ENCODE results near the gene DDX49.
A peak's percentile ranks its signal among the peaks of the same experiment; 100 is the strongest.
"Not testable (repeated sequence)": the region's sequence is repeated elsewhere in the genome, so short reads cannot be mapped to it uniquely, and the experiment has no call there.

DDX49 gene

DNA sequence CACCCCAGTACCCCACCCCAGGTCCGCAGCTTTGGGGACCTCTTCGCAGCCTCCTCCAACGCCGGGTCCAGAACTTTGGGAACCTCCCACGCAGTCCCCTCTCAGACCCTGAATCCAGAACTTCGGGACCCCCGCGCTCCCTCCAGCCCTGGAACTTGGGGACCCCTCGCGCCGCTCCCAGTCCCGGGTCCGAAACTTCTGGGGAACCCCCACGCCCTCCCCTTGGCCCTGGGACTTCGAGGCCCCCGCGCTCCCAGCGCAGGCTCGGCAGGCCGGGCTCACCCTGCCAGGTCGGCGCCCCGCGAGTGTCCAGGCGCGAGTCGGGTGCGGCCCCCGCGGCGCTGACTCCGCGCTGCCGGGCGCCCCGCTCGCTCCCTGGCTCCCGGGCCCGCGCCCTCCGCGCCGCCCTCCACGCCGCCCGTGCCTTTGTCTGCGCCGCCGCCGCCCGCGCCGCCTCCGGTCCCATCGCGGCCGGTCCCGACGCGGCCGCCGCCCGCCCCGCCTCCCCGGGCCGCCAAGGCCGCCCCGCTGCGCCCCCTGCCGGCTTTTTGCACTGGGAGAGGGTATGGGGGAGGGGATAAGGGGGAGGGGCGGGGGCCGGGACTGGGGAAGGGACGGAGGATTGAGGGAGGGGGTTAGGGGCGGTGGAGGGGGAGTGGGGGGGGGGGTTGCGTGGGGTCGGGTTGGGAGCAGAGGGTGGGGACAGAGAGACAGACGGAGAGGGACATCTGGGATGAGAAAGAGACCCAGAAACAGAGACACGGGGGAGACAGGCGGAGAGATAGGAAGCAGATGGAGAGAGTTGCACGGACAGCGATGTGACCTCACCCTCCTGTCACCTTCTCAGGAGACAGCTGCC lies 21.5 kb downstream of the DDX49 start, which contains the start of gene HOMER3:
Gene HOMER3 (minus strand): TSS at position 449 of the 859 bp plus-strand sequence. CDS start 2,235 bp downstream, outside the sequence.
- peak; percentile 61 to 72 (median 64) for DNase-seq (ENCODE audit: low read depth in 3 of 3)

DNA sequence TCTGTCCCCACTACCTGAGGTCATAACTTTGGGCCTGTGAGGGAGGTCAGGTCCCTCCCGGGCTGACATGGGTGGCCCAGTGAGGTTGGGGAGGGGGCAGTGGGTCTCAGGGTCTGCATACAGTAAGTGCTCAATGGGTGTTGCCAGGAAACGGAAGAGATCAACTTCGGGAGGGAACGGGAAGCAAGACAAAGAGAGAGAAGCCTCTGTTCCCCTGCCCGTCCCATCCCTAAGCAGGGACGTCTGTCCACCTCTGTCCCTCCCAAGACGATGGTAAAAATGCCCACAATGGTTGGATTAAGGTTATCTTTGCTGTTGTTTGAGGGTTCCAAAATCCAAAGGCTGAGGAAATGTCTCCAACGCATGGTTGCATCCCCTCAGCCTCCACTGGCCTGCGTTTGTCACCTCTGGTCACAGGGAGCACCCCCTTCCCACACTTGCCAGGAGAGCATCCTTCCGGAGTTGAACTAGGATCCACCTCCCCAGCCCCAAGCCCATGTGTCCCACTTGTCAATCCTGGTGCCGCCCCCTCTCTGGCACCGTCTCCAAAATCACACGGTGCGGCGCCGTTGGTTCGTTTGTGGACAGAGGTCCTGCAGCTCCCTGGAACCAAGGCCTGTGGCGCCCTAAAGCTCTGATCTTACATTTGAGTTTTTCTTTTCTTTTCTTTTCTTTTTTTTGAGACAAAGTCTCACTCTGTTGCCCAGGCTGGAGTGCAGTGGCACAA lies 22.3 kb downstream of the DDX49 start:
- no peak for DNase-seq (ENCODE audit: low read depth in 3 of 3)

DNA sequence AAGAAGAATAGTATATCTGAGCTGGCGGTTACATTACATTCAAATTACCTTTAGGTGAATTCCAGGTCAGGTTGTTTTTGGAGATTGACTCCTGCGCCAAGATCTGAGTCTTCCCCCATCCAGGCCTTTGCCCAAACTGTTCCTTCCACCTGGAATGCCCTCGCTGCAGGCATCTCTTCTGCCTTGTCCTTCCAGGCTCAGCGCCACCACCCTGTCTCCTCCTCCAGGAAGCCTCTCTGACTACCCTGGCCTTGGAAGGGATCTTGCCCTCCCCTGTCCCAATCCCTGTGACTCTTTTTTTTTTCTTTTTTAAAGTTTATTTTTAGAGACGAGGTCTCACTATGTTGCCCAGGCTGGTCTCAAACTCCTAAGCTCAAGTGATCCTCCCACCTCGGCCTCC lies 23.2 kb downstream of the DDX49 start:
- DNase-seq (ENCODE audit: low read depth in 3 of 3) = no peak

DNA sequence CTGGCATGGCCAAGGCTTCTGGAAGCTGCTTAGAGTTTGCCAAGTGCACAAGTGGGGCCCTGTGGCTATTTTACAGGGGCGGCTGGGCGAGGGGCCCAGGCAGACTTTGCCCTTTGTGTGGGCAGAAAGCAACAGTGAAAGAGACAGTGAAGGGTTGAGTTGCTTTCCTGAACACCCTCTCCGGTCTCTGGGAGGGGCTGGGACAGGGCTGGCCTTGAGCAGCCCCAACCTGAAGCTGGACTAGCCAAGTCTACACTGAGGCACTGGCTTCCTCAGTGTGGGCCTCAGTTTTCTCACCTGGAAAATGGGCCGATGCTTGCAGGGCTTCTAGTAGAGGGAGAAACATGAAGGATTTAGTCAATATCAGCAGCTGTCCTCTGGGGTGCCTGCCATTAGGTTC lies 23.9 kb downstream of the DDX49 start:
- DNase-seq (ENCODE audit: low read depth in 3 of 3) = no peak

DNA sequence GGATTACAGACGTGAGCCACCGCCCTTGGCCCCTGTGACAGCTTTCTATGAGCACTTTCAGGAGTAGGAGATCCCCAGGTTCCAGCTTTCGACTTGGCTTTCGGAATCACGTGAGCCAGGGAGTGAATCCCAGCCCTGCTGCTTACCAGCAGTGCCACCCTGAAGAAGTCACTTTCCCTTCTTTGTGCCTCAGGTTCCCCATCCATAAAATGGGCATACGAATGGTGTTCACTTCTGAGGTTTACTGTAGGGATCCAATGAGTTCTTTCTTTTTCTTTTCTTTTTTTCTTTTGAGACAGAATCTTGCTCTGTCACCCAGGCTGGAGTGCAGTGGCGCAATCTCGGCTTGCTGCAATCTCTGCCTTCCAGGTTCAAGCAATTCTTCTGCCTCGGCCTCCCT lies 25.8 kb downstream of the DDX49 start:
- DNase-seq (ENCODE audit: low read depth in 3 of 3) = no peak

DNA sequence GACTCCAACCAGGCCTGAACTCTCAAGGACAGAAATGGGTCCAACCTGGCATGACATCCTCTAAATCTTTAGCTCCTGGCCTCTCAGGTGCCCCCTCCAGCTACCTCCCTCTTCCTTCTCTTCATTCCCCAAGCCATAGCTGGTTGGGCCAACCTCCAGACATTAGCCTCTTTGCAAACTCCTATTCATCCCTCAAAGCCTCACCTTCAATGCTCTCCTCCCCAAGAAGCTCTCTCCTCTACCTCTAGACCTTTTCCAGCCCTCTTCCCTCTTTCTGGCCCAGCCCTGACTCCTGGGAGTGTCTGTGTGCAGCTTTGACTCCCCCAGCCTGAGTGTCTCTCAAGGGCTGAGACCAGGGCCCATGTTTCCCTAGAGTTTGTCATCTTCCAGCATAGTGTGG lies 26.8 kb downstream of the DDX49 start:
- DNase-seq (ENCODE audit: low read depth in 3 of 3) = no peak

DNA sequence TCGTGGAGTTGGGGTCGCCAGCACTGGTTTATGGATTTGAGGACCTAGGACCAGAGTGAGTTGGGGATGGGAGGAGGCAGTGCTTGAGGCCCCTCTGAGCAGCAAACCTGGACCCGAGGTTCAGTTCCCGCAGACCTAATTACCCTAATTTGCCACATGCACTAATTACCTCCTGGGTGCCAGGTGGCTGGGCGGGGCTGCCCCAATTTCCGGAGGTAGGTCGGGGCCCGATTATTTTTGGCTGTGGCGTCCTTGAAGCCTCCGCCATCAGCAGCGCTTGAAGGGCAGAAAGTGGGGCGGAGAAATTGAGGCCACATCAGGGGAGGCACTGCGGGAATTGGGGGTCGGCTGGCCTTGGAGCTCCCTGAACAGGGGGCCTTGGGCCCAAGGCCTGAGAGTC lies 27.4 kb downstream of the DDX49 start:
- no peak for DNase-seq (ENCODE audit: low read depth in 3 of 3)

DNA sequence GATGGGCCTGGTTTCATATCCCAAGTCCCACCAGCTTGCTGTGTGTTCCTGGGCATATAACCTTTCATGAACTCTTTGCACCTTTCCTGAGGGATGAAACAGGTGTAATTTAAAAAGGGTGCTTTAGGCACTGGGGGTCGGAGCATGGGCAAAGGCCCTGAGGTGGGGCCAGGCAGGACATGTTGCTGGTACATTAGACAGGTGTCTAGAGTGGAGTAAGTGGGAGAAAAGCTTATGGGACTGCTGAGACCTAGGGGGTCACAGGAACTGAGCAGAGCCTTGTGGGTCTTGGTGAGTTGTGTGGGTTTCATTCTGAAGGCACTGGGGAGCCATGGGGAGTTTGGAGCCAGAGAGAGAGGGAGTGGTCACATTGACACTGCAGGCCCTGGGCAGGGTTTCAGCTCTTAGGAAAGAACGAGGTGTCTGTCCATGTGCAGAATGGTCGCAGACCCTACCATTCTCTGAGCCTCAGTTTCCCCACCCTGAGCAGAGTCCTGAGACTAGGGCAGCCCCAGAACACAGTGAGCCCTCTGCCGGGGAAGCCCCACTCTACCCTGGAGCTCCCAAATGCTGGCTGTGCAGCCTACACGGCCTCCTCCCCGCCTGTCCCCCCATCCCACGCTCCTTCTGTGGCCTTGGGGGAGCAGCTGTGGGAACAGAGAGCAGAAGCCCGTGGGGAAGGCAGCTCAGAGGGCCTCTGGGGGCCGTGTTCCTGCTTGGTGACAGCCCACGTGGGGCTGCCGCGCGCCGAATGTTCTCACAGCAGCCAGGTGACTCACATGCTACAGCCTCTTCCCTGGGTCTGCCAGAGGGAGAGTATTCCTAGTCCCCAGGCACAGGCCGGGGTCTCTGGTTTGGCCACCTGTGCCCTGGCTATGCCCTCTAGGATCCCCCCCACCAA lies 28.8 kb downstream of the DDX49 start:
- DNase-seq (ENCODE audit: low read depth in 3 of 3) = no peak

DNA sequence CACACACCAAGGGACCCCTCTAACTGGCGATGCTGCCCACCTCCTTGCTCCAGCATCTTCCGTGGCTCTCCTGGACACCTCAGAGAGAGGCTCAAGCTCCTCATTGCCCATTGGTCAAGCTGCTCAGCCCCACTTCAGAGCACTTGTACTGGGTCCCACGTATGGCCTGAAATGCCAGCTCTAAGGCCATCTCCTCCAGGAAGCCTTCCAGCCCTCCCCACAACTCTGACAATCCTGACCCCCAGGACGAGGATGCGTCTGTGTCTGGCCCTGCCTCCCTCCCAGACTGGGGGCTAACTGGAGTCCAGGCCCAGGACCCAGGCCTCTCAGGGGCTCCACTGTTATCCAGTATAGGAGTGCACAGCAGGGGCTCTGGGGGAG lies 29.5 kb downstream of the DDX49 start:
- no peak for DNase-seq (ENCODE audit: low read depth in 3 of 3)

DNA sequence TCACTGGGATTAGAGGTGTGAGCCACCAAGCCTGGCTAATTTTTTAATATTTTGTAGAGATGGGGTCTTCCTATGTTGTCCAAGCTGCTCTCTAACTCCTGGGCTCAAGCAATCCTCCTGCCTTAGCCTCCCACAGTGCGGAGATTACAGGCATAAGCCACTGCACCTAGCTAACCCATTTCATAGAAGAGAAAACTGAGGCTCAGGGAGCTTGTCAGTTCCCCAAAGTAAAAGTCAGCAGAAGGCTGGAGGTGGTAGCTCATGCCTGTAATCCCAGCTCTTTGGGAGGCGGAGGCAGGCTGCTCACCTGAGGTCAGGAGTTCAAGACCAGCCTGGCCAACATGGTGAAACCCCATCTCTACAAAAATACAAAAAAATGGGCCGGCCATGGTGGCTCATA lies 30.3 kb downstream of the DDX49 start:
- DNase-seq (ENCODE audit: low read depth in 3 of 3) = no peak

DNA sequence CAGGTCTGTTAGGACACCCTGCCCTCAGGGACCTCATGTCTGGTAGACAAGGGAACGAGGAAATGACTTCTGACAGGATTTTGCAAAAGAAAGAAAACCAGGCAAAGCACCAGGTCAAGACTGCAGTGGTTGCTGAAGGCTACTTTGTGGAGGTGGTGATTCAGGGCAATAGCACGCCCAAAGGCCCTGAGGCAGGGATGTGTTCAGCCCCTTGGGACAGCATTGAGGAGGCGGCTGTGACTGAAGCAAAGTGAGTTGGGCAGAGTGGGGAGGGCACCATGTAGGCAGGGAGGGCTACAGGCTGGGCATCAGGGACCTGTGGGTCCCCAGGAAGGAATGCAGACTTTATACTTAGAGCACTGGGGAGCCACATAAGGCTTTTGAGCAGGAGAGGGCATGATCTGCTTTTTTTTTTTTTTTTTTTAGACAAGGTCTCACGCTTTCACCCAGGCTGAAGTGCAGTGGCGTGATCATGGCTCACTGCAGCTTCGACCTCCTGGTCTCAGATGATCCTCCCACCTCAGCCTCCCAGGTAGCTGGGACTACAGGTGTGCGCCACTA lies 32.3 kb downstream of the DDX49 start:
- DNase-seq (ENCODE audit: low read depth in 3 of 3) = no peak

DNA sequence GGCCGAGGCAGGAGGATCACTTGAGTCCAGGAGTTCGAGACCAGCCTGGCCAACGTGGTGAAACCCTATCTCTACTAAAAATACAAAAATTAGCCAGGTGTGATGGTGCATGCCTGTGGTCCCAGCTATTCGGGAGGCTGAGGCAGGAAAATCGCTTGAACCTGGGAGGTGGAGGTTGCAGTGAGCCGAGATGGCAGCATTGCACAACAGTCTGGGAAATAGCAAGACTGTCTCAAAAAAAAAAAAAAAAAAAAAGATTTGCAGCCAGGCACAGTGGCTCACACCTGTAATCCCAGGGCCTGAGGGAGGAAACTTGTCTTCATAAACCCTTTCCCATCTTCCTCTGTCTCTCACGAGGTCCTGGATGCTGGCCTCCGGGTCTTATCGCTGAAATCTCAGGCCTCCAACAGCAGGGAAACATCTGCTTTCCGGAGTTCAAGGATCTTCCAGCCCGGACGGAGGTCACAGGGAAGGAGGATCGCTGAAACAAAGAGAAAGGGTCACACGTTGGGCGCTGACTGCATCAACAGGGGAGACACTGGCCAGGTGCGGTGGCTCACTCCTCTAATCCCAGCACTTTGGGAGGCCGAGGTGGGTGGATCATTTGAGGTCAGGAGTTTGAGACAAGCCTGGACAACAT lies 33.0 kb downstream of the DDX49 start:
- not testable (repeated sequence) for DNase-seq (ENCODE audit: low read depth in 3 of 3)

DNA sequence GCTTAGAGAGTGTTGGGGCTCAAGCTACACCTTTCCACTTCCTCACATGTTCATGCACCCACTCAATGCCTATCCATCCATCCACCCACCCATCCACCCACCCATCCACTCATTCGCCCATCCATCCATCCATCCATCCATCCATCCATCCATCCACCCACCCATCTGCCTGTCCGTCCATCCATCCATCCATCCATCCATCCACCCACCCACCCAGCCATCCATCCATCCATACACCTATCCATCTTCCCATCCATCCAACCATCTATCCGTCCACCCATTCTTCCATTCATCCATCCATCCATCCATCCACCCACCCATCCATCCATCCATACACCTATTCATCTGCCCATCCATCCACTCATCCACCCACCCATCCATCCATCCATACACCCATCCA lies 34.6 kb downstream of the DDX49 start:
- DNase-seq (ENCODE audit: low read depth in 3 of 3) = no peak

DNA sequence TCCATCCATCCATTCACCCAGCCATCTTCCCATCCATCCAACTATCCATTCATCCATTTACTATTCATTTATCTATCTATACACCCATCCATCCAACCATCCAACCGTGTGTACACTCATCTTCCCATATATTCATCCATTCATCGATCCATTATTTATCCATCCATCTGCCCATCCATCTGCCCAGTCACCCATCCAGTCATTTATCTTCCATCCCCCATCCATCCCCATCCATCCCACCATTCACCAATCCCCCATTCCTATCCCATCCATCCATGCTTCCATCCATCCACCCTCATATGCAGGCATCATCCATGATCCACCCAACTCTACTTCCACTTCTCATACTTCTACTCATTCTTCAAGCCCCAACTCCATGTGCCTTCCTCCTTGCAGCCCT lies 35.5 kb downstream of the DDX49 start:
- no peak for DNase-seq (ENCODE audit: low read depth in 3 of 3)

DNA sequence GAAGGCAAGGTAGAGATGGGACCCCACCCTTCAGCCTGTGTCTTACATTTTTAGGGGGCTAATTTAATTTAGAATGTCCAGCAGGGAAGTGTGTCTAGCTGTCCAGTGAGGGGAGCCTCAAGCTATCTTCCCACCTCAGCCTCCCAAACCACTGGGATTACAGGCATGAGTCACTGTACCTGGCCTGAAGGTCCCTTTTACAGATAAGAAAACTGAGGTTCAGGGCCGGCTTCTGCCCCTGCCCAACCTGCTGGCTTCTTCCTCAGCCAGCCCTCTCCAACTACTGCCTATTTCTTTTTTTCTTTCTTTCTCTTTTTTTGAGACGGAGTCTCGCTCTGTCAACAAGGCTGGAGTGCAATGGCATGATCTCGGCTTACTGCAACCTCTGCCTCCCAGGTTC lies 40.9 kb downstream of the DDX49 start:
- DNase-seq (ENCODE audit: low read depth in 3 of 3) = no peak

DNA sequence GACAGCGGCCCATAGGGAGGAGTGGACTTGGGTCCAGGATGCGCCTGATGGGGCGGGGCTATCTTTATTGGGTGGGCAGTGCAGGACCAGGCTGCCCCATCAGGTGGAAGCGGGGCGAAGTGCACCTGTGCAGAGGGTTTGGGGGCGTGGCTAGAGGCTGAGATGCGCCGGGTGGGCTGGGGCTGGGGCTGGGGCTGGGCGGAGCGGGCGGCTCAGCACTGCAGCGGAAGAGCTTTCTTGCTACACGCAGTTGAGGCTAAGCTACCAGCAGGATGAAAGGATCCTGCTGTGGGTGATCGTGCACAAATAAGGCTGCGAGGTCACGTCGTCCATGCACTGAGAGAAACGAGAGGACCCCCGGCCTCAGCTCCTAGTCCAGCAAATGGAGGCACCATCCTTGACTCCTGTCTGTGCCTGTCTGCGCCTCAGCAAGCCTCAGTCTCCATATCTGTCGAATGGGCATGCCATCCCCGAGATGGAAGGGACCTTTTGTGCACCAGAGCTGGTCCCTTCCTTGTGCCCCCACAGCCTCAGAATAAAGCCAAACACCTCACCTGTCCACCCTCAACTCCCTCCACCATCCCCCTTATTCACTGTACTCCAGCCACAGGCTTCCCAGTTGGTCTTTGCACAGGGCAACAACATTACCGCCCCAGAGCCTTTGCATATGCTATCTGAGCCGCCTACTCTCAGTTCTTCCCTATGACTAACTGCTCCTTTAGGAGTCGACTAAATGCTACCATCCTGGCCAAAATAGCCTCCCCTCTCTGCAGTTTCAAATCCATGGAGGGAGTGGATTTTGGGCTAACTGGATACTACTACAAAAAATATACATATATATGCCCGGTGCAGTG lies 42.5 kb downstream of the DDX49 start:
- DNase-seq (ENCODE audit: low read depth in 3 of 3) = no peak

DNA sequence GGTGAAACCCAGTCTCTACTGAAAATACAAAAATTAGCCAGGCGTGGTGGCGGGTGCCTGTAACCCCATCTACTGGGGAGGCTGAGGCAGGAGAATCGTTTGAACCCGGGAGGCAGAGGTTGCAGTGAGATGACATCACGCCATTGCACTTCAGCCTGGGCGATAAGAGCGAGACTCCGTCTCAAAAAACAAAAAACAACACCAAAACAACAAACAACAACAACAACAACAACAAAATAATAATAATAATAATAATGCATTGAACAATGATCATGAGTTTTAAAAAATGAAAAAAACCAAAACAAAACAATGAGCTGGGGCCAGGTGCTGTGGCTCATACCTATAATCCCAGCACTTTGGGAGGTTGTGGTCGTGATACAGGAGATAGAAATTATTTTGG lies 44.6 kb downstream of the DDX49 start:
- no peak for DNase-seq (ENCODE audit: low read depth in 3 of 3)

DNA sequence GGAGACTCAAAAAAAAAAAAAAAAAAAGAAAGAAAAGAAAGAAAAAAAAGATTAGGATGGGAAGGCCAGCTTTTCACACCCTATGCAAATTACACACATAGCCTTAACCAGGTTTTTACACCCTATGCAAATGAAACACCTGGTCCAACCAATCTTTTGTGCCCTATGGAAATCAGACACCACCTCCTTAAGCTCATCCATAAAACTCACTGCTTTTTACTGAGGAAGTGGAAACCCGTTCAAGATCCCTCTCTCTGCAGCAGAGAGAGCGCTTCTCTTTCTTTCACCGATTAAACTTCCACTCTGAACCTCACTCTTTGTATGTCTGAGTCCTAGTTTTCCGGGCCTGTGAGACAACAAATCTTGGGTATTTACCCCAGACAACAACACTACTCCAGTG lies 46.8 kb downstream of the DDX49 start:
- DNase-seq (ENCODE audit: low read depth in 3 of 3) = no peak

DNA sequence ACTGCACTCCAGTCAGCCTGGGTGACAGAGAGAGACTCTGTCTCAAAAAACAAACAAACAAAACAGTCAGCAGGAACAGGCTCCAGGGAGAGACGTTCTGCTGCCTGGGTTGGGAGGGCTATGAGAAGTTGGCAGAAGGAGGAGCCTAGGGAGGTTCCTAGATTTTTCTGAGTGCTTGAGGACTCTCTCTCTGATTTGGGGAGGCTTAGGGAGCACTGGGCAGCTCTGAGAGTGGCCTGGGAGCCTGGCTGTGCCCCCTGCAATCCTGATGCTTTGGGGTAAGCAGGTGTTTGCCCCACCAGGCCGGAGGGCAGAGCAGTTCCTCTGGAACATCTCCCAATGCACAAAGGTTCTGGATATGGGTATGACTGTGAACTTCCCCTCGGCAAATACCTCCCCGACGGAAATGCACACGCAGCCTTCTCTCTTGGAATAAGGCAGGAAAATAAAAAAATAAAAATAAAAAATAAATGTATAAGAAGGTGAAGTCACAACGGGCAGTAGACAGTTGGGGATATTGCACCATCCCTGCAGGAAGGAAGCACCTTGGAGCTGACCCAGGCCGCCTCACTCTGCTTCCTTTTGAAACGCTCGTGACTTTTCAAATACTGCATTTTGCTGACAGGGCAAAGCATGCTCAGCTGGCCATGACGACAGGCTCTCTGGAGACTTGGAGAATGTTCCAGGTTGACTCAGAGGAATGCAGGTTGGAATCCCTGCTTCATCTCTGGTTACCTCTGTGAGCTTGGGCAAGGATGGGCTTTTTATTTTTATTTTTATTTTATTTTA lies 48.0 kb downstream of the DDX49 start:
- DNase-seq (ENCODE audit: low read depth in 3 of 3) = no peak

Measured in stimulated activated CD4-positive, alpha-beta T cell treated with anti-CD3 and anti-CD28 coated beads, TNF-alpha, amount 100 ng/mL, for 24 hours (primary cell).